ENCODE data around the gene MFN1. TPM values are rescaled to one million over a fixed set of nuclear protein-coding genes. Genes with fewer than 3 reads are reported as not detected.
A peak's percentile ranks its signal among the peaks of the same experiment; 100 is the strongest.

Gene MFN1
- total and polyA plus RNA-seq, 2 donors, result 31.5 to 32.2 TPM

GRCh38 chr3:179308001-179308400, 39.5 kb upstream of the MFN1 start:
- DNase-seq (ENCODE audit: low read depth in 6 of 9, low spot score in 9 of 9), result no peak
- Histone ChIP-seq H3K4me1 (ENCODE audit: control insufficient read depth in 2 of 2, insufficient read depth in 2 of 2, low read length in 2 of 2) (no peaks in the 10 kb centered on the region), H3K4me3 (ENCODE audit: low read length in 2 of 2) (no peak overlapping the region), H3K27me3 (ENCODE audit: control insufficient read depth in 2 of 2, insufficient read depth in 1 of 2, low read length in 1 of 2) (no peaks in the 10 kb centered on the region), H3K27ac (ENCODE audit: low read depth in 1 of 2, low read length in 1 of 2) (no peak overlapping the region), H3K36me3 (ENCODE audit: control insufficient read depth in 2 of 2, insufficient read depth in 2 of 2, low read length in 1 of 2) (no peaks in the 10 kb centered on the region), H3K9me3 (ENCODE audit: control insufficient read depth in 2 of 2, insufficient read depth in 1 of 2, low read length in 1 of 2) (no peaks in the 10 kb centered on the region)

DNA sequence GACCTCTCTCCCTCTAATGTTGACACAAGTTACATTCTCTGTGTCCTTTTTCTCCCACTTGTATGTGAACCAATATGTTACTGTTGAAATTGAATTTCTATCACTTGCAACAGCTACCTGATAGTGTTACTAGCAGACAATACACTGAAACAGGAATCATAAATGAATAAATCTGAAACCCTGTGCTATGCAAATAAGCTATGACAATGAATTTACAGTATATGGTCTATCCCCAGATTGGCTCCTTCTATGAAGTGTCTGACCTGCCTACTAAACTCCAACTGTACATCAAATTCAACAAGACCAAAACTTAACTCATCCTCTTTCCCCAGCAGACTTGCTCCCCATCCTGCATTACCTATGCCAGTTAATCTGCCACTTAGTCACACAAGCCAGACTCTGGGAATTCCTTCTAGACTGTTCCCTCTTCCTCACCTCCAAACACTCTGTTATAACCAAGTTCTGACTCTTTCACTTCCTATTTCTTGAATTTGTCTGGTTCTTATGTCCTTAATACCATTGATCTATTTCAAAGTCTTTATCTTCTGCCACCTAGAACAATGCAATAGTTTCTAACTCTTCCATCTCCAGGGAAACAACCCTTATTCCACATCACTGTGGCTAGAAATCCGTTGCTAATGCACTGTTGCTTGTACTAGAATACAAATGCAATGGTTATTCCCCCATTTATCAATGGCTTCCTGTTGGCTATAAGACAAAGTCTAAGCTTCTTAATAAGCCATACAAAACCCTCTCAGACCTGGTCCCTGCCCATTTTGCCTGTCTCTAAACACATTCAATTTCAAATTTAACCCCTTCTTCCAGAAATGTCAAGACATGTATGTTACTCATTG, 38.1 kb upstream of the MFN1 start:
- 80% methylated on average over 1 of the region's 1 CpG for WGBS
- H3K27me3 ChIP-seq (ENCODE audit: control insufficient read depth in 2 of 2, insufficient read depth in 1 of 2, low read length in 1 of 2), result no peaks in the 10 kb centered on the region
- H3K4me1 ChIP-seq (ENCODE audit: control insufficient read depth in 2 of 2, insufficient read depth in 2 of 2, low read length in 2 of 2), result no peaks in the 10 kb centered on the region
- no peak overlapping the region for H3K27ac ChIP-seq (ENCODE audit: low read depth in 1 of 2, low read length in 1 of 2)
- DNase-seq (ENCODE audit: low read depth in 6 of 9, low spot score in 9 of 9), result no peak
- no peaks in the 10 kb centered on the region for H3K9me3 ChIP-seq (ENCODE audit: control insufficient read depth in 2 of 2, insufficient read depth in 1 of 2, low read length in 1 of 2)
- no peaks in the 10 kb centered on the region for H3K36me3 ChIP-seq (ENCODE audit: control insufficient read depth in 2 of 2, insufficient read depth in 2 of 2, low read length in 1 of 2)
- no peak overlapping the region for H3K4me3 ChIP-seq (ENCODE audit: low read length in 2 of 2)

DNA sequence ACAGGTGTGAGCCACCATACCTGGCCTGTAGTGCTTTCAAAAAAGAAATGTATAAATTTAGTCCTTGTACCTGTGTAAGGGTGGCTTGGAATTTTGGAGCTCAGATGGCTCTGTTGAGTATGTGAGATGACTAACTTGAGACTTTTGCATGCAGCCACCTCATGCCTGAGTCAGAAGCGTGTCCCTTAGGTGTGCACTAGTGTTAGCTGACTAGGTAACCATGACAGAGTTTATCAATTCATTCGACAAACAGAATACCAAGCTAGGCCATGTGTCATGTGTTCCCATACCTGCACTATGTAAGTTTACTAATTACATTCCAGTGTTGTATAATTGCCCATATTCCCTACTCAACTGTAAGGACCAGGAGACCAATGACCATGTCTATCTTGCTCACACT, 28.6 kb upstream of the MFN1 start:
- Histone ChIP-seq H3K27me3 (ENCODE audit: control insufficient read depth in 2 of 2, insufficient read depth in 1 of 2, low read length in 1 of 2) (no peaks in the 10 kb centered on the region), H3K4me1 (ENCODE audit: control insufficient read depth in 2 of 2, insufficient read depth in 2 of 2, low read length in 2 of 2) (peaks cover 2 to 8% of the 10 kb centered on the region in 2 donors), H3K9me3 (ENCODE audit: control insufficient read depth in 2 of 2, insufficient read depth in 1 of 2, low read length in 1 of 2) (no peaks in the 10 kb centered on the region), H3K4me3 (ENCODE audit: low read length in 2 of 2) (no peak overlapping the region), H3K27ac (ENCODE audit: low read depth in 1 of 2, low read length in 1 of 2) (no peak overlapping the region), H3K36me3 (ENCODE audit: control insufficient read depth in 2 of 2, insufficient read depth in 2 of 2, low read length in 1 of 2) (no peaks in the 10 kb centered on the region)
- over 99% methylated on average over 2 of the region's 2 CpGs for WGBS
- no peak for DNase-seq (ENCODE audit: low read depth in 6 of 9, low spot score in 9 of 9)

DNA sequence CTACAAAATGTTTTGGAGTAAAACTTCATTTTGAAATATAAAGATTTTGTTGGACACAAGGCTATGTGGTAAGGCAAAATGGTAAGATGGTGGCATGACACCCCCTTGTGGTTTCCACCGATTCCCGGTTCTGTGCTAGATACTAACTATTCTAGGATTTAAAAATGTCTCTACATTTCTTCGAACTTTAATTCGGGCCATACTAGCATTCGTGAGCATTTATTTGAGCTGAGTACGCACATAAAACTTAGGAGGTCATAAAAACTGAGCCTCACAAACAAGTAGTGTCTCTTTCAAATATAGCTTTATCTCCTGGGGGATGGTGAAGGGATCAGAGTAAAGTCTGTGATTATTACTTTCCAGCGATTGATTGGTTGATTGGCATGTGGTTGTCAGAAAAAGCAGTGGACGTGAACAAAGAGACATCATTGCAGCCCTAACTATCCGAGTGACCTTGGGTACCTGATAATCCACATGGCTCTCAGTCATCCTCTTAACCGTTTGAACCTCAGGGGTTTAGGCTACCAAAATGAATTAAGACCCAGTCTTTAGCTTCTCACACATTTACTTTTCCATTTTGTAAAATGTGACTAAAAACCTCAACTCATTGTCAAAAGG, 25.7 kb upstream of the MFN1 start:
- Histone ChIP-seq H3K27ac (ENCODE audit: low read depth in 1 of 2, low read length in 1 of 2) (peak overlapping the region in 1 of 2 donors; percentile 41), H3K4me3 (ENCODE audit: low read length in 2 of 2) (no peak overlapping the region), H3K9me3 (ENCODE audit: control insufficient read depth in 2 of 2, insufficient read depth in 1 of 2, low read length in 1 of 2) (no peaks in the 10 kb centered on the region), H3K36me3 (ENCODE audit: control insufficient read depth in 2 of 2, insufficient read depth in 2 of 2, low read length in 1 of 2) (peaks cover 0 to 11% of the 10 kb centered on the region in 2 donors), H3K4me1 (ENCODE audit: control insufficient read depth in 2 of 2, insufficient read depth in 2 of 2, low read length in 2 of 2) (peaks cover 6 to 18% of the 10 kb centered on the region in 2 donors), H3K27me3 (ENCODE audit: control insufficient read depth in 2 of 2, insufficient read depth in 1 of 2, low read length in 1 of 2) (no peaks in the 10 kb centered on the region)
- WGBS, result 55% methylated on average over 10 of the region's 10 CpGs
- peak in 4 of 9 donors; percentile 4 to 52 (median 26) for DNase-seq (ENCODE audit: low read depth in 6 of 9, low spot score in 9 of 9)

- Histone ChIP-seq H3K4me3 (ENCODE audit: low read length in 2 of 2) (peak within 1 kb of the TSS; percentile 90 to 98), H3K27me3 (ENCODE audit: control insufficient read depth in 2 of 2, insufficient read depth in 1 of 2, low read length in 1 of 2) (no peaks in the 10 kb centered on the region), H3K4me1 (ENCODE audit: control insufficient read depth in 2 of 2, insufficient read depth in 2 of 2, low read length in 2 of 2) (peaks cover 6 to 18% of the 10 kb centered on the region in 2 donors), H3K27ac (ENCODE audit: low read depth in 1 of 2, low read length in 1 of 2) (peak within 1 kb of the TSS; percentile 75 to 86), H3K9me3 (ENCODE audit: control insufficient read depth in 2 of 2, insufficient read depth in 1 of 2, low read length in 1 of 2) (no peaks in the 10 kb centered on the region), H3K36me3 (ENCODE audit: control insufficient read depth in 2 of 2, insufficient read depth in 2 of 2, low read length in 1 of 2) (peaks cover 0 to 12% of the 10 kb centered on the region in 2 donors)
- DNase-seq (ENCODE audit: low read depth in 6 of 9, low spot score in 9 of 9), result peak; percentile 30 to 87 (median 70)
- WGBS, result 2% methylated on average over 75 of the region's 75 CpGs
Observed at GRCh38 chr3:179322286-179323196, 25.0 kb upstream of the MFN1 start, which contains the start of gene ZNF639. ZNF639 (plus strand) TSS chr3:179323031; CDS start chr3:179328294, 5,263 bp downstream.

- H3K27me3 ChIP-seq (ENCODE audit: control insufficient read depth in 2 of 2, insufficient read depth in 1 of 2, low read length in 1 of 2), result no peaks in the 10 kb centered on the region
- under 1% methylated on average over 81 of the region's 81 CpGs for WGBS
- peaks cover 0 to 19% of the 10 kb centered on the region in 2 donors for H3K36me3 ChIP-seq (ENCODE audit: control insufficient read depth in 2 of 2, insufficient read depth in 2 of 2, low read length in 1 of 2)
- peaks cover 6 to 18% of the 10 kb centered on the region in 2 donors for H3K4me1 ChIP-seq (ENCODE audit: control insufficient read depth in 2 of 2, insufficient read depth in 2 of 2, low read length in 2 of 2)
- peak in 6 of 9 donors; percentile 44 to 73 (median 52) for DNase-seq (ENCODE audit: low read depth in 6 of 9, low spot score in 9 of 9)
- peak overlapping the region; percentile 75 to 86 for H3K27ac ChIP-seq (ENCODE audit: low read depth in 1 of 2, low read length in 1 of 2)
- H3K4me3 ChIP-seq (ENCODE audit: low read length in 2 of 2), result peak overlapping the region; percentile 90 to 98
- H3K9me3 ChIP-seq (ENCODE audit: control insufficient read depth in 2 of 2, insufficient read depth in 1 of 2, low read length in 1 of 2), result no peaks in the 10 kb centered on the region
Observed at GRCh38 chr3:179323197-179324110, 24.1 kb upstream of the MFN1 start.

GRCh38 chr3:179324270-179324754, 23.2 kb upstream of the MFN1 start:
- Histone ChIP-seq H3K27ac (ENCODE audit: low read depth in 1 of 2, low read length in 1 of 2) (peak overlapping the region in 1 of 2 donors; percentile 86), H3K36me3 (ENCODE audit: control insufficient read depth in 2 of 2, insufficient read depth in 2 of 2, low read length in 1 of 2) (peaks cover 5 to 26% of the 10 kb centered on the region in 2 donors), H3K27me3 (ENCODE audit: control insufficient read depth in 2 of 2, insufficient read depth in 1 of 2, low read length in 1 of 2) (no peaks in the 10 kb centered on the region), H3K4me1 (ENCODE audit: control insufficient read depth in 2 of 2, insufficient read depth in 2 of 2, low read length in 2 of 2) (peaks cover 6 to 18% of the 10 kb centered on the region in 2 donors), H3K4me3 (ENCODE audit: low read length in 2 of 2) (peak overlapping the region; percentile 90 to 98), H3K9me3 (ENCODE audit: control insufficient read depth in 2 of 2, insufficient read depth in 1 of 2, low read length in 1 of 2) (no peaks in the 10 kb centered on the region)
- DNase-seq (ENCODE audit: low read depth in 6 of 9, low spot score in 9 of 9), result peak in 3 of 9 donors; percentile 27 to 68 (median 44)
- WGBS, result 5% methylated on average over 8 of the region's 8 CpGs

DNA sequence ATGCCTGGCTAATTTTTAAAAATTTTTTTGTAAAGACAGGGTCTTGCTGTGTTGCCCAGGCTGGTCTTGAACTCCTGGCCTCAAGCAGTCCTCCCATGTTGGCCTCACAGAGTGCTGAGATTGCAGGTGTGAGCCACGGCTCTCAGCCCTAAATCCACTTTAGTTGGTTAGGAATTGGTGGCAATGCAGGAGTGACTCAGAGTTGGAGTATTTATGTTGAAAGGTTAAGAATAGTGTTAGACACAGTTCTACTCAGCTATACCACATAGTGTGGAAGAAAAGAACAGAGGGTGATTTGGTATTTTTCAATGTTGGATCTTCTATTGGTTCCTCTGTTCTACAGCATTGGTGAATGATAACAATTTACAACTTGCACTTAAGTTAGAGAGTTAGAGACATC, 17.1 kb upstream of the MFN1 start:
- Histone ChIP-seq H3K4me1 (ENCODE audit: control insufficient read depth in 2 of 2, insufficient read depth in 2 of 2, low read length in 2 of 2) (peaks cover 0 to 2% of the 10 kb centered on the region in 2 donors), H3K9me3 (ENCODE audit: control insufficient read depth in 2 of 2, insufficient read depth in 1 of 2, low read length in 1 of 2) (no peaks in the 10 kb centered on the region), H3K27ac (ENCODE audit: low read depth in 1 of 2, low read length in 1 of 2) (no peak overlapping the region), H3K36me3 (ENCODE audit: control insufficient read depth in 2 of 2, insufficient read depth in 2 of 2, low read length in 1 of 2) (peaks cover 27 to 71% of the 10 kb centered on the region in 2 donors), H3K27me3 (ENCODE audit: control insufficient read depth in 2 of 2, insufficient read depth in 1 of 2, low read length in 1 of 2) (no peaks in the 10 kb centered on the region), H3K4me3 (ENCODE audit: low read length in 2 of 2) (no peak overlapping the region)
- WGBS, result 97% methylated on average over 1 of the region's 1 CpG
- no peak for DNase-seq (ENCODE audit: low read depth in 6 of 9, low spot score in 9 of 9)
